Activated CD4-positive, alpha-beta memory T cell treated with anti-CD3 and anti-CD28 coated beads, Interleukin-2, amount 10 ng/mL, durations not matched to agents 7 days and 5 days (primary cell): Measurements from ENCODE around the gene UBE2Z. TPM values are rescaled to one million over a fixed set of nuclear protein-coding genes. Genes with fewer than 3 reads are reported as not detected.
"Not testable (repeated sequence)": the region's sequence is repeated elsewhere in the genome, so short reads cannot be mapped to it uniquely, and the experiment has no call there.

Experiments used
- CTCF ChIA-PET: fragments of 350-600 bp; sonication (Branson Sonifier 250); formaldehyde crosslinking; loops from one replicate; lab custom pipeline; 2021; ENCODE audit warnings: antibody characterized with exemption, inconsistent platforms; lab: Charles Lee
- POLR2A ChIA-PET: fragments of 350-600 bp; sonication (Branson Sonifier 250); formaldehyde crosslinking; loops from one replicate; lab custom pipeline; 2021; ENCODE audit warnings: antibody characterized with exemption; lab: Charles Lee
- DNase-seq: peaks from one replicate; pipeline ENCODE4 v3.0.0-alpha.2; 2020
- H3K27ac Mint-ChIP-seq: one replicate; pipeline ENCODE4 v1.8.0; 2021; ENCODE audit warnings: mild to moderate bottlenecking, mixed read lengths
- H3K27me3 Mint-ChIP-seq: one replicate; pipeline ENCODE4 v1.8.0; 2021; ENCODE audit warnings: mixed read lengths
- H3K36me3 Mint-ChIP-seq: one replicate; pipeline ENCODE4 v1.8.0; 2021; ENCODE audit warnings: low read depth, mixed read lengths
- H3K4me1 Mint-ChIP-seq: one replicate; pipeline ENCODE4 v1.8.0; 2021; ENCODE audit warnings: mixed read lengths
- H3K4me3 Mint-ChIP-seq: one replicate; pipeline ENCODE4 v1.8.0; 2021; ENCODE audit warnings: mild to moderate bottlenecking, mixed read lengths
- H3K9me3 Mint-ChIP-seq: one replicate; pipeline ENCODE4 v1.8.0; 2021; ENCODE audit warnings: mixed read lengths
- total RNA-seq, 2 experiments: library from RNA; stranded (reverse); gene quantifications; one replicate each; pipeline ENCODE4 v1.2.3, GENCODE V29; 2021

UBE2Z gene
- total RNA-seq, result 10 to 100 TPM; 83.3 to 85.1 TPM

- Mint-ChIP-seq H3K4me3 (peak within 1 kb of the TSS; percentile 85), H3K27me3 (no peaks in the 10 kb centered on the region), H3K9me3 (no peaks in the 10 kb centered on the region), H3K27ac (peak within 1 kb of the TSS; percentile 89), H3K36me3 (peaks cover 39% of the 10 kb centered on the region), H3K4me1 (peaks cover 50% of the 10 kb centered on the region)
- DNase-seq, result peak; percentile 90
- ChIA-PET POLR2A (interaction anchor here (0.5 to 9.2 kb wide), 15 partner anchors 8 to 320 kb away, joined by 3 to 128 read pairs (median 4); partner anchors contain the start of genes ATP5MC1 and SNF8), CTCF (interaction anchor here (1.3 to 2.8 kb wide), 3 partner anchors 15 to 24 kb away, joined by 4 to 24 read pairs (median 5); partner anchors contain the start of gene ATP5MC1)
Observed at GRCh38 chr17:48908047-48908843, at the start of gene UBE2Z. Gene UBE2Z, plus strand, starts transcription at chr17:48908407. Its CDS starts 97 bp downstream, at chr17:48908504.

GRCh38 chr17:48860034-48860433 lies 48.2 kb upstream of the UBE2Z start:
- H3K9me3 Mint-ChIP-seq, result no peaks in the 10 kb centered on the region
- H3K27me3 Mint-ChIP-seq, result no peaks in the 10 kb centered on the region
- H3K4me3 Mint-ChIP-seq, result no peak overlapping the region
- H3K36me3 Mint-ChIP-seq, result peaks cover 73% of the 10 kb centered on the region
- H3K27ac Mint-ChIP-seq, result no peak overlapping the region
- ChIA-PET POLR2A (no interaction called here), CTCF (interaction anchor here (1.1 to 2.5 kb wide), 10 partner anchors 14 to 55 kb away, joined by 3 to 8 read pairs (median 4); partner anchors contain the start of gene ATP5MC1)
- DNase-seq, result no peak
- peaks cover 18% of the 10 kb centered on the region for H3K4me1 Mint-ChIP-seq

- Mint-ChIP-seq H3K4me1 (peaks cover 14% of the 10 kb centered on the region), H3K27me3 (no peaks in the 10 kb centered on the region), H3K36me3 (peaks cover 71% of the 10 kb centered on the region), H3K4me3 (no peak overlapping the region), H3K27ac (no peak overlapping the region), H3K9me3 (no peaks in the 10 kb centered on the region)
- no peak for DNase-seq
- ChIA-PET CTCF (interaction anchor here (0.6 to 2.5 kb wide), 9 partner anchors 13 to 62 kb away, joined by 3 to 8 read pairs (median 4); partner anchors contain the start of gene ATP5MC1), POLR2A (no interaction called here)
Observed at GRCh38 chr17:48860456-48860855, 47.8 kb upstream of the UBE2Z start.

- H3K27ac Mint-ChIP-seq, result no peak overlapping the region
- POLR2A ChIA-PET, result interaction anchor here (1.0 to 1.6 kb wide), 3 partner anchors 9 to 51 kb away, joined by 3 to 4 read pairs (median 4); no protein-coding TSS in a partner anchor
- no peak overlapping the region for H3K4me3 Mint-ChIP-seq
- peaks cover 18% of the 10 kb centered on the region for H3K36me3 Mint-ChIP-seq
- H3K4me1 Mint-ChIP-seq, result peaks cover 7% of the 10 kb centered on the region
- CTCF ChIA-PET, result interaction anchor here (0.7 to 1.5 kb wide), 3 partner anchors 10 to 190 kb away, joined by 3 to 7 read pairs (median 3); no protein-coding TSS in a partner anchor
- no peak for DNase-seq
- H3K27me3 Mint-ChIP-seq, result no peaks in the 10 kb centered on the region
- H3K9me3 Mint-ChIP-seq, result no peaks in the 10 kb centered on the region
Observed at GRCh38 chr17:48868916-48869500, 39.2 kb upstream of the UBE2Z start.

- ChIA-PET CTCF (interaction anchor here (0.7 to 1.5 kb wide), 3 partner anchors 9 to 191 kb away, joined by 3 to 7 read pairs (median 3); no protein-coding TSS in a partner anchor), POLR2A (no interaction called here)
- peaks cover 1% of the 10 kb centered on the region for H3K27me3 Mint-ChIP-seq
- H3K36me3 Mint-ChIP-seq, result peaks cover 10% of the 10 kb centered on the region
- DNase-seq, result no peak
- H3K27ac Mint-ChIP-seq, result no peak overlapping the region
- H3K9me3 Mint-ChIP-seq, result no peaks in the 10 kb centered on the region
- H3K4me1 Mint-ChIP-seq, result peaks cover 7% of the 10 kb centered on the region
- H3K4me3 Mint-ChIP-seq, result no peak overlapping the region
Observed at GRCh38 chr17:48869821-48870318, 38.3 kb upstream of the UBE2Z start.

- CTCF ChIA-PET, result interaction anchor here (0.6 to 19.7 kb wide), 5 partner anchors 8 to 62 kb away, joined by 3 to 570 read pairs (median 5); partner anchors contain the start of gene TTLL6
- DNase-seq, result no peak
- H3K36me3 Mint-ChIP-seq, result peaks cover 3% of the 10 kb centered on the region
- H3K9me3 Mint-ChIP-seq, result no peaks in the 10 kb centered on the region
- peaks cover 3% of the 10 kb centered on the region for H3K27me3 Mint-ChIP-seq
- POLR2A ChIA-PET, result interaction anchor here (0.8 kb wide), 1 partner anchor 36 kb away, joined by 3 read pairs; no protein-coding TSS in a partner anchor
- H3K4me1 Mint-ChIP-seq, result peaks cover 7% of the 10 kb centered on the region
- H3K4me3 Mint-ChIP-seq, result no peak overlapping the region
- H3K27ac Mint-ChIP-seq, result no peak overlapping the region
Observed at GRCh38 chr17:48871035-48871550, 37.1 kb upstream of the UBE2Z start.

- CTCF ChIA-PET, result interaction anchor here (1.1 to 19.7 kb wide), 3 partner anchors 13 to 62 kb away, joined by 3 to 570 read pairs (median 15); partner anchors contain the start of gene TTLL6
Observed at GRCh38 chr17:48871551-48872351, 36.5 kb upstream of the UBE2Z start.

GRCh38 chr17:48872409-48872808 lies 35.8 kb upstream of the UBE2Z start:
- H3K9me3 Mint-ChIP-seq, POLR2A ChIA-PET, H3K4me3 Mint-ChIP-seq, H3K27me3 Mint-ChIP-seq, DNase-seq, H3K4me1 Mint-ChIP-seq, H3K36me3 Mint-ChIP-seq, H3K27ac Mint-ChIP-seq: not testable (repeated sequence)
- CTCF ChIA-PET, result interaction anchor here (2.0 to 19.7 kb wide), 2 partner anchors 12 to 63 kb away, joined by 15 to 570 read pairs; partner anchors contain the start of gene TTLL6

More at GRCh38 chr17:48871551-48872351, 36.5 kb upstream of the UBE2Z start:
- Mint-ChIP-seq H3K36me3 (no peaks in the 10 kb centered on the region), H3K27me3 (peaks cover 3% of the 10 kb centered on the region), H3K4me3 (no peak overlapping the region), H3K9me3 (no peaks in the 10 kb centered on the region), H3K27ac (no peak overlapping the region), H3K4me1 (peaks cover 7% of the 10 kb centered on the region)
- POLR2A ChIA-PET, result interaction anchor here (0.7 kb wide), 1 partner anchor 854 kb away, joined by 3 read pairs; no protein-coding TSS in a partner anchor
- no peak for DNase-seq

- no peak for DNase-seq
- Mint-ChIP-seq H3K36me3 (no peaks in the 10 kb centered on the region), H3K9me3 (no peaks in the 10 kb centered on the region), H3K4me3 (no peak overlapping the region), H3K27ac (no peak overlapping the region), H3K27me3 (peaks cover 3% of the 10 kb centered on the region), H3K4me1 (peaks cover 7% of the 10 kb centered on the region)
- POLR2A ChIA-PET, result no interaction called here
- CTCF ChIA-PET, result interaction anchor here (0.6 to 19.7 kb wide), 5 partner anchors 9 to 74 kb away, joined by 3 to 570 read pairs (median 5); partner anchors contain the start of gene TTLL6
Observed at GRCh38 chr17:48873209-48873608, 35.0 kb upstream of the UBE2Z start.

- ChIA-PET CTCF (interaction anchor here (0.6 to 19.7 kb wide), 8 partner anchors 9 to 196 kb away, joined by 3 to 570 read pairs (median 4); partner anchors contain the start of gene TTLL6), POLR2A (interaction anchor here (0.6 kb wide), 1 partner anchor 960 kb away, joined by 3 read pairs; no protein-coding TSS in a partner anchor)
- Mint-ChIP-seq H3K36me3 (no peaks in the 10 kb centered on the region), H3K9me3 (no peaks in the 10 kb centered on the region), H3K4me1 (peaks cover 7% of the 10 kb centered on the region), H3K4me3 (no peak overlapping the region), H3K27ac (no peak overlapping the region), H3K27me3 (peaks cover 3% of the 10 kb centered on the region)
- DNase-seq, result no peak
Observed at GRCh38 chr17:48873696-48874443, 34.3 kb upstream of the UBE2Z start.
